ENCODE measurements around the gene CD79A. TPM values are rescaled to one million over a fixed set of nuclear protein-coding genes. Genes with fewer than 3 reads are reported as not detected.

The CD79A gene
- total and polyA plus RNA-seq, 2 donors (not counting 1 experiment from before 2014, with no cell fraction given) = 0.07 to 0.17 TPM

DNA sequence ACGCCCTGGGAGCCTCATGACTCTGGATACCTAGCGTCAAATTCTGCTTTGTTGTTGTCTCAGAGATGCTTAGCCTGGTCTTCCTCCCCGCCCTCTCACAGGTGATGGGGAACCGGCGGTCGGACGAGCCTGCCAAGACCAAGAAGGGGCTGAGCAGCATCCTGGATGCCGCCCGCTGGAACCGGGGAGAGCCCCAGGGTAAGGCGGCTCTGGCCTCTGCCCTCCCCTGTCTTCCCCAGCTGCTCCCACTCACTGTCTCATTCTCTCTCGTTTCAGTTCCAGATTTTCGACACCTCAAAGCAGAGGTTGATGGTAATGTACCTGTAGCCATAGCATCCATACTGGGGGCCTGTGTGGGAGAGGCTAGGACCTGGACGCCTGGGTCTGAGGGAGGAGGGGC, 17.3 kb downstream of the CD79A start:
- H3K4me1 ChIP-seq (ENCODE audit: control insufficient read depth, extremely low read depth, insufficient read depth, low read length) = no peaks in the 10 kb centered on the region
- H4K20me1 ChIP-seq (ENCODE audit: control insufficient read depth, extremely low read depth, insufficient read depth, low read length) = no peaks in the 10 kb centered on the region
- no peak for TF ChIP-seq EZH2 (IDR thresholded peaks at IDR 0.05; ENCODE audit: low read length, missing control alignments)
- TF ChIP-seq, protein P1, sequence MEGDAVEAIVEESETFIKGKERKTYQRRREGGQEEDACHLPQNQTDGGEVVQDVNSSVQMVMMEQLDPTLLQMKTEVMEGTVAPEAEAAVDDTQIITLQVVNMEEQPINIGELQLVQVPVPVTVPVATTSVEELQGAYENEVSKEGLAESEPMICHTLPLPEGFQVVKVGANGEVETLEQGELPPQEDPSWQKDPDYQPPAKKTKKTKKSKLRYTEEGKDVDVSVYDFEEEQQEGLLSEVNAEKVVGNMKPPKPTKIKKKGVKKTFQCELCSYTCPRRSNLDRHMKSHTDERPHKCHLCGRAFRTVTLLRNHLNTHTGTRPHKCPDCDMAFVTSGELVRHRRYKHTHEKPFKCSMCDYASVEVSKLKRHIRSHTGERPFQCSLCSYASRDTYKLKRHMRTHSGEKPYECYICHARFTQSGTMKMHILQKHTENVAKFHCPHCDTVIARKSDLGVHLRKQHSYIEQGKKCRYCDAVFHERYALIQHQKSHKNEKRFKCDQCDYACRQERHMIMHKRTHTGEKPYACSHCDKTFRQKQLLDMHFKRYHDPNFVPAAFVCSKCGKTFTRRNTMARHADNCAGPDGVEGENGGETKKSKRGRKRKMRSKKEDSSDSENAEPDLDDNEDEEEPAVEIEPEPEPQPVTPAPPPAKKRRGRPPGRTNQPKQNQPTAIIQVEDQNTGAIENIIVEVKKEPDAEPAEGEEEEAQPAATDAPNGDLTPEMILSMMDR (conservative IDR thresholded peaks at IDR 0.05 in 1 of 2, IDR thresholded peaks at IDR 0.05 in 1 of 2; ENCODE audit: low read depth in 1 of 2, low read length in 2 of 2) = no peak
- peaks cover 37% of the 10 kb centered on the region for H3K36me3 ChIP-seq (ENCODE audit: control insufficient read depth, insufficient read depth, low read length)
- H3K27ac ChIP-seq (ENCODE audit: insufficient read depth, low read length) = no peak overlapping the region
- no peak overlapping the region for H3K4me2 ChIP-seq (ENCODE audit: extremely low read depth, insufficient read depth, low read length)
- no peaks in the 10 kb centered on the region for H3K79me2 ChIP-seq (ENCODE audit: control insufficient read depth, insufficient read depth, low read length)
- H3K9ac ChIP-seq (ENCODE audit: insufficient read depth, low read length) = no peak overlapping the region
- no peaks in the 10 kb centered on the region for H3K27me3 ChIP-seq (ENCODE audit: control insufficient read depth, insufficient read depth, low read length)
- H2AFZ ChIP-seq (ENCODE audit: low read length) = no peak overlapping the region
- no peak for DNase-seq (ENCODE audit: low read depth in 2 of 2)
- H3K4me3 ChIP-seq (replicated peaks in 1 of 4; ENCODE audit: control extremely low read depth in 1 of 4, insufficient read depth in 1 of 4, low read depth in 3 of 4, low read length in 4 of 4) = no peak overlapping the region
- H3K9me3 ChIP-seq (ENCODE audit: control insufficient read depth, insufficient read depth, low read depth, low read length) = no peaks in the 10 kb centered on the region

DNA sequence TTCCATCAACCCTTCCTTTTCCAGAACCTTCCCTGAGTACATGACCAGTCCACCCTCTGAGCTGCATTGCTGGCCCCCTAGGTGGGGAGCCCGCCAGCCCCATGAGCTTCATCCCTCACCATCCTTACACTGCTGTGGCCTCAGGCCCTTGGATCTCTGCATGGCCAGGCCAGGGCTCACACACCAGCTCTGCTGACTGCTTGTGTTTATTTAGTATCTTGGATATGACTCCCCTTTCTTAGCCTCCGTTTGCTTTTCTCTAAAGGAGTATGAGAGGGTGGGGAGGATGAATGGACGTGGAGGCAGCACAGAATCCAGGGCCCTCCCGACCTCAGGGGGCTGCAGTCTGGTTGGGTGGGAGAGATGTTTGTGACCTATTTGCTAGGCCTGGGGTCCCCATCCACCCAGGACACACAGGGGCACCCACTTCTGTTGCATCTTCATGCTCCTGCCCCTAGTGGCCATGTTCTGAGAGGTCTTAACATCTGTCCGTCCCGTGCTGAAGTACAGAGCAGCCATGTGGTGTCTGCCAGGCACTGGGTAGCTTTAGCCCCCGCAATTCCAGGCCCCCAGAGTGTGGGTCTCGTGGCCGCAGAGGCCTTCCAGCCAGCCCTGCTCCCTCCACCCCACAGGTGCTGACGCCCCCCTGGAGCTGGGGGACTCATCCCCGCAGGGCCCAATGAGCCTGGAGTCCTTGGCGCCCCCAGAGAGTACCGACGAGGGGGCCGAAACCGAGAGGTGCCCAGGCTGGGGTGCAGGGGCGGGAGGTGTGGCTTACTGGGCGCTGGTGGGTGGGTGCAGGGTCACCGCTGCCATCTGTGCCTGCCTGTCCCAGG, 18.9 kb downstream of the CD79A start:
- Histone ChIP-seq H2AFZ (ENCODE audit: low read length) (no peak overlapping the region), H3K79me2 (ENCODE audit: control insufficient read depth, insufficient read depth, low read length) (no peaks in the 10 kb centered on the region), H3K9me3 (ENCODE audit: control insufficient read depth, insufficient read depth, low read depth, low read length) (no peaks in the 10 kb centered on the region), H3K4me1 (ENCODE audit: control insufficient read depth, extremely low read depth, insufficient read depth, low read length) (no peaks in the 10 kb centered on the region), H3K36me3 (ENCODE audit: control insufficient read depth, insufficient read depth, low read length) (peaks cover 34% of the 10 kb centered on the region), H4K20me1 (ENCODE audit: control insufficient read depth, extremely low read depth, insufficient read depth, low read length) (no peaks in the 10 kb centered on the region), H3K4me3 (replicated peaks in 1 of 4; ENCODE audit: control extremely low read depth in 1 of 4, insufficient read depth in 1 of 4, low read depth in 3 of 4, low read length in 4 of 4) (no peak overlapping the region), H3K4me2 (ENCODE audit: extremely low read depth, insufficient read depth, low read length) (no peak overlapping the region), H3K27me3 (ENCODE audit: control insufficient read depth, insufficient read depth, low read length) (no peaks in the 10 kb centered on the region), H3K27ac (ENCODE audit: insufficient read depth, low read length) (no peak overlapping the region), H3K9ac (ENCODE audit: insufficient read depth, low read length) (no peak overlapping the region)
- no peak for DNase-seq (ENCODE audit: low read depth in 2 of 2)
- no peak for TF ChIP-seq EZH2 (IDR thresholded peaks at IDR 0.05; ENCODE audit: low read length, missing control alignments)
- TF ChIP-seq, protein P1 (conservative IDR thresholded peaks at IDR 0.05 in 1 of 2, IDR thresholded peaks at IDR 0.05 in 1 of 2; ENCODE audit: low read depth in 1 of 2, low read length in 2 of 2) = peak in 1 of 2 donors; percentile 26

DNA sequence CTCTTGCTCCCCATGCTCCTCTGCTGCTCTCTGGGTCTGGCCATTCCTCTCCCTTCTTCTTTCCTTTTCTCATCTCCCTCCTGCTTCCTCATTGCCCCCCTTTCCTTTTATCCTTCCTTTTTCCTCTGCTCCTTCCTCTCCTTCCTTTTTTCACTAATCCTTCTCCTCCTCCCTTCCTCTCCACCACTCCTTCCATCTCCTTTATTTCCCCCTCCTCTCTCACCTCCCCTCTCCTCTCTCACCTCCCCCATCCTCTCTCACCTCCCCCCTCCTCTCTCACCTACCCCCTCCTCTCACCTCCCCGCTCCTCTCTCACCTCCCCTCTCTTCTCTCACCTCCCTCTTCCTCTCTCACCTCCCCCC, 19.5 kb downstream of the CD79A start:
- Histone ChIP-seq H3K9ac (ENCODE audit: insufficient read depth, low read length) (no peak overlapping the region), H3K36me3 (ENCODE audit: control insufficient read depth, insufficient read depth, low read length) (peaks cover 34% of the 10 kb centered on the region)

More for the DNA sequence above, 19.5 kb downstream of the CD79A start:
- H3K79me2 ChIP-seq (ENCODE audit: control insufficient read depth, insufficient read depth, low read length) = no peaks in the 10 kb centered on the region
- no peak overlapping the region for H3K4me2 ChIP-seq (ENCODE audit: extremely low read depth, insufficient read depth, low read length)
- no peak overlapping the region for H3K27ac ChIP-seq (ENCODE audit: insufficient read depth, low read length)
- no peaks in the 10 kb centered on the region for H3K4me1 ChIP-seq (ENCODE audit: control insufficient read depth, extremely low read depth, insufficient read depth, low read length)
- H3K9me3 ChIP-seq (ENCODE audit: control insufficient read depth, insufficient read depth, low read depth, low read length) = no peaks in the 10 kb centered on the region
- DNase-seq (ENCODE audit: low read depth in 2 of 2) = no peak
- H3K4me3 ChIP-seq (replicated peaks in 1 of 4; ENCODE audit: control extremely low read depth in 1 of 4, insufficient read depth in 1 of 4, low read depth in 3 of 4, low read length in 4 of 4) = no peak overlapping the region
- H4K20me1 ChIP-seq (ENCODE audit: control insufficient read depth, extremely low read depth, insufficient read depth, low read length) = no peaks in the 10 kb centered on the region
- TF ChIP-seq EZH2 (IDR thresholded peaks at IDR 0.05; ENCODE audit: low read length, missing control alignments) = no peak
- H3K27me3 ChIP-seq (ENCODE audit: control insufficient read depth, insufficient read depth, low read length) = no peaks in the 10 kb centered on the region
- no peak overlapping the region for H2AFZ ChIP-seq (ENCODE audit: low read length)
